LHCN-M2 (cell line): ENCODE data around the gene HBG2. TPM values are rescaled to one million over a fixed set of nuclear protein-coding genes. Genes with fewer than 3 reads are reported as not detected.
A peak's percentile ranks its signal among the peaks of the same experiment; 100 is the strongest.
"Not testable (repeated sequence)": the region's sequence is repeated elsewhere in the genome, so short reads cannot be mapped to it uniquely, and the experiment has no call there.

Experiments used
- DNase-seq: peaks from one replicate; pipeline ENCODE4 v3.0.0-alpha.2; 2012; ENCODE audit warnings: low read depth
- total RNA-seq: library from RNA; depleted of rRNA; stranded (reverse); fragments of >200 nt; gene quantifications from 2 replicates; pipeline ENCODE4 v1.2.3, GENCODE V29; 2014

The HBG2 gene
- total RNA-seq, 1 experiment from 2014 or later = not detected

DNA sequence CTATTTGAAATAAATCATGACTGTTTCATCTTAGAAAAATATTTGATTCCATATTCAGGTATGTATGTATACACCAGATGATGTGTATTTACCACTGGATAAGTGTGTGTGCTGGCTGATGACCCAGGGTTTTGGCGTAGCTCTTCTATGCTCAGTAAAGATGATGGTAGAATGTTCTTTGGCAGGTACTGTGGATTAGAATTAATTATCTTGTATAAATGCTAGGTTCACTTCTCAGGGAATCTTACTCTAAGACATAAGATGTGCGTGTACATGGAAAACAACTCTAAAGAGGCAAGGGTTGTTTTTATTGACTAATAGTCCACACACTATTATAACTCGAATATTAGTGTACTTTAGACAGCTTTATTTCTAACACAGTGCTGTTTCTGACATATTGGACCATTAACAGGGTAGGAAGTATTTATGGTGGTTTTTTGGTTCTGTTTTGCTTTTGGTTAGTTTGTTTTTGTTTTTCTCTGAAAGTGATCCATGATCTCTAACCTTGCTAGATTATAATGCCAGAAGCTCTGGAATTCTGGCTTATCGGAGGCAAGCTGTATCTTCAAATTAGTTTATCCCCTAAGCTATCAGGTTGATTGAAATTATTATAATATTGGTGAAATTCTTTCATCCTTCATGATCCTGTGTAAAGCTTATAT is 3.9 kb downstream of the HBG2 start:
- DNase-seq = no peak

DNA sequence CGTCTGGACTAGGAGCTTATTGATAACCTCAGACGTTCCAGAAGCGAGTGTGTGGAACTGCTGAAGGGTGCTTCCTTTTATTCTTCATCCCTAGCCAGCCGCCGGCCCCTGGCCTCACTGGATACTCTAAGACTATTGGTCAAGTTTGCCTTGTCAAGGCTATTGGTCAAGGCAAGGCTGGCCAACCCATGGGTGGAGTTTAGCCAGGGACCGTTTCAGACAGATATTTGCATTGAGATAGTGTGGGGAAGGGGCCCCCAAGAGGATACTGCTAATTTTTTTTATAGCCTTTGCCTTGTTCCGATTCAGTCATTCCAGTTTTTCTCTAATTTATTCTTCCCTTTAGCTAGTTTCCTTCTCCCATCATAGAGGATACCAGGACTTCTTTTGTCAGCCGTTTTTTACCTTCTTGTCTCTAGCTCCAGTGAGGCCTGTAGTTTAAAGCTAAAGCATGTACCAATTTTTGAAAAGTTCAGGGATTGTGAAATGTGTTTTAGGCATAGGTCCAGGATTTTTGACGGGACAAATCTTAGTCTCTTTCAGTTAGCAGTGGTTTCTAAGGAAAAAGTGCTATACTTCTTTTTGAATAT is 4.7 kb downstream of the HBG2 start, which contains the start of gene HBG1:
TSS of gene HBG1 (minus strand) at position 51 of the 590 bp plus-strand sequence. CDS start 53 bp downstream, outside the sequence.
- DNase-seq = not testable (repeated sequence)

DNA sequence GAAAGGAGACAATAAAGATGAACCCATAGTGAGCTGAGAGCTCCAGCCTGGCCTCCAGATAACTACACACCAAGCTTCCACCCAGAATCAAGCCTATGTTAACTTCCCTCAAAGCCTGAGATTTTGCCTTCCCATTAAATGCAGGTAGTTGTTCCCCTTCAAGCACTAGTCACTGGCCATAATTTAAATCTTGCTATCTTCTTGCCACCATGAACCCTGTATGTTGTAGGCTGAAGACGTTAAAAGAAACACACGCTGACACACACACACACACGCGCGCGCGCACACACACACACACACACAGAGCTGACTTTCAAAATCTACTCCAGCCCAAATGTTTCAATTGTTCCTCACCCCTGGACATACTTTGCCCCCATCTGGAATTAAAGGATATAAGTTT is 6.1 kb downstream of the HBG2 start:
- not testable (repeated sequence) for DNase-seq

DNA sequence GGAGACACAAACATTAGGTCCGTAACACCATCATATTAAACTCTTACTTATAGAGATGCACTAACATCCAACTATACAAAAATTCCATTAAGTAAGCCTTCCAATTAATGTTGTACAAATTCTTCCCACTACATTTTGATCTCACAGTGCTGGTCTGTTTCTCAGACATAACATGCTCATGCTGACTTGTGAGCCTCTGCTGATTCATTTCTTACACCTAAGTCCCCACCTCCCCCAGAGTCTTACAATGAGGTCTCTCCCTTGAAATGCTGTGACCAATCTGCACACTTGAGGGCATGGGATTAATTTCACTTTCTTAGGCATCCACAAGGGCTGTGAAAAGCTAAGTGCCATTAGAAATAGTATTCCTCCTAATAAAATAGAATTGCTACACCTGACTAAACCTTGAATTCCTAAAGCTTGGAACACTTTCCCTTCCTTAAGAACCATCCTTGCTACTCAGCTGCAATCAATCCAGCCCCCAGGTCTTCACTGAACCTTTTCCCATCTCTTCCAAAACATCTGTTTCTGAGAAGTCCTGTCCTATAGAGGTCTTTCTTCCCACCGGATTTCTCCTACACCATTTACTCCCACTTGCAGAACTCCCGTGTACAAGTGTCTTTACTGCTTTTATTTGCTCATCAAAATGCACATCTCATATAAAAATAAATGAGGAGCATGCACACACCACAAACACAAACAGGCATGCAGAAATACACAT is 6.9 kb downstream of the HBG2 start:
- DNase-seq = no peak

DNA sequence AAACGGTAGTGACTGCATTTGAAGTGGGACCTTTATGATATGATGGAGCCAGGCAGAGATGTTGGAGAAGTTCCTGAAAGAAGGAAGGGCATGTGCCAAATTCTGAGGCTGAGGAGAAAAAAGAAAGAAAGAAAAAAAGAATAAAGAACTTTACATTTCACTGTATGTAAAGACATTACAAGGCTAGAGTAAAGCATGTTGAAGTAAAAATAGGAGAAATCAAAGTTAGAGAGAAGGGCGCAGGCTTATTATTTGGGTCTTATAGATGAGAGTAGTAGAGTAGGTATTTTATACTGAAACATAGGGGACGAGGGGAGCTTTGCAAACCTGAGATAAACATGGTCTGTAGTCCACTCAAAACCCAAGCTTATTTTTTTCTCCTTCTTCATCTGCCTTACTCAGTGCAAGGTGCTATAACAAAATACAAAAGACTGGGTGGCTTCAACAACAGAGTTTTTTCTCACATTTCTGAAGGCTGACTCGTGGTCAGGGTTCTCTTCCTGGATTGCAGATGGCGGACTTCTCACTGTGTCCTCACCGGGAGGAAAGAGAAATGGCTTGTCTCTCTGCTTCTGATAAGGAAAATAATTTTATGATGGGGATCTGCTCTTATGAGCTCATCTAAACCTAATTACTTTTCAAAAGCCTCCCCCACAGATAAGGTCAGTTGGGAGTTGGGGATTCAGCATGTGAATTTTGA is 7.7 kb downstream of the HBG2 start:
- DNase-seq = no peak

DNA sequence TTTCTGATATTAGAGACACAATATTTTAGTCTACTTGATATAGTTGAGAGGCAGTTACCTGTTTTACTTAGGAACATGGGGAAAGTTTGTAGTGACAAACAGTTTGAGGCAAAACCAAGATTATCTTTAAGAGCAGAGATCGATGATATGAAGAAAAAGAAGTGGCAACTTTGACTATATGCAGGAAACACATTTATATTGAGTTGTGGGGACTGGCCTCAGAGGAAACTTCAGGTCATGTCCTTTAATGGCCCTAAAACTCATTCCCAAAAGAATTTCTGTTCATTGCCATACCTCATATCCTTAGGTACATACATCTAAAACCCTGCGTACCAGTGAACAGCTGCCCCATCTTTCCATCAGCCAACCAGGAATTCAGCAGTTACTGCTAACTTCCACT is 9.4 kb downstream of the HBG2 start:
- no peak for DNase-seq

DNA sequence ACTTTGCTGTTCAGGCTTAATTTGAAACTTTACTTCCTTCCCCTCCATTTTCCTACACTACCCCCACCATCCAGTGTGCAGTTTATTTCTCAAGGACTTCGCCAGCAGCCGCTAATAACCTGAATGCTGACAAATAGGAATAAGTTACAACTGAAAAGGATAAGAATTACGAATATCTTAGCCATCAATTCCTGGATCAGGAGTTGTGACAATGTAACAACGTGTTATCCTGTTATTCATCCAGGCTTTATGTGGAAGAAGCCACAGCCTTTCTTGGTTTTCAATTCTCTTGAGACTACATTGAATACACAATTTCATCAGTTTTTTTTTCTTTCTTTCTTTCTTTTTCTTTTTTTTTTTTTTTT is 10.8 kb downstream of the HBG2 start:
- DNase-seq = no peak

DNA sequence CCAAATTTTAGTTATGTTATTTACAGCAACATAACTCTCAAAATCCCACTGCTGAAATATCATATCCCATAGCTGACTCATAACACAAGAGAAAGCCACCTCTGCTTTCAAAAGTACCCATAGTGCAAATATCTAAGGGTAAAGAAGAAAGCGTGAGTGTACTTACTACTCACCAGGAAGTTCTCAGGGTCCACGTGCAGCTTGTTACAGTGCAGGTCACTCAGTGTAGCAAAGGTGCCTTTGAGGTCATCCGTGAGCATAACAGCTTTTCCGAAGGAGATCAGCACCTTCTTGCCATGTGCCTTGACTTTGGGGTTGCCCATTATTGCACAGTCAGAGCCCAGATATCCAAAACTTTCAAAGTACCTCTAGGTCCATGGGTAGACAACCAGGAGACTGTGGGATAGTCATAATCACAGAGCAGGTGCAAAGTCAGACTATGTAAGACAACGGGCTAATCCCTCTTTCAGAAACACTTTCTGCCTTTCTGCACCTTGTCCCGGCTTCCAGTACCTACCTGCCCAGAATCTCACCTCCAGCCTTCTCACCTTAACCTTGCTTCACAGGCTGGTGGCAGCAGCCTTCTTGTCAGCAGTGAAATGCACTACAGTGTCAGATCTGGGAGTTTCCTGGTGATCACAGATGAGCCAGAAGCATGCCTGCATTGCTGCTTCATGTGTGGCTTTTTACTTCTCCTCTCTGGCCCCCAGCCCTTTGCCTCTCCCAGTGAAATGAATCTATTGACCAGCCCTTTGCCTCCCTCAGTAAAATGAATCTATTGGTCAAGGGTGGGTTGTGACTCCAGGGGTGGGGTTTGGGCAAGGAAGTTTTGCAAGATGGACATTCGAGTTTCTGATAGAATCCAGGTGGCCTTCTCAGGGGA is 11.4 kb downstream of the HBG2 start:
- peak; percentile 3 for DNase-seq

DNA sequence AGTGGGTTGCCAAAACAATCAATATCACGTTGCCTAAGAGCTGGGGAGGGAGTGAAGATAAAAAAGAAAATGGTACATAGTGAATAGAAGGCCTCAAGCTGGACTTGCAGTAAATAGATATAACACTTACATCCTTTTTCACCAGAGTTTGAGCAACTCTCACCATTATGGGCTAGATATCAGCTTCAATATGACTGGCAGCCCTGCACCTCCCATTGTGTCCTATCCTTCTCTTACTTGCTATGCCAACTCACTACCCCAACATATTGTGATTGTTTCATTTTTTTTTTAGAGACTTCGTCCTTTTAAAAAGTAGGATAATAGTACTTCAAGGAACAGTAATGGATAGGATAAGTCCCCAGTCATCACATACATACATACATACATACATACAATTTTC is 12.4 kb downstream of the HBG2 start:
- no peak for DNase-seq

DNA sequence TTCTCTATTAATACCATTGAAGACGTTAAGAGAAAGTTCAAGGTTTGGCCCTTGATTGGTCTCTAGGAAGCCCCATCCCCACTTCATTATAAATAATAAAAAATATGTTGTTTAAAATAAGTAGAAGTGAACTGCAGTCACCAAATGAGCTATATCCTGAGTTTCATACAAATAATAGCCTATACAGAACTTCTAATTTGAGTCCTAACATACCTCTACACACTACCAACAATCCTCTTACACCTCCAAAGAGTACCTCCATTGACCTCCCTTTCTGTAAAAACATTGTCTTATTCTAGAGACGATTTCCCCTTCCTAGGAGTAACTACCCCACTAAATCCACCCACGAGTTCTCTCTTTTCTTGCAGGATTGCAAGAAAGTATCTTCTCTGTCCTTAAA is 13.1 kb downstream of the HBG2 start:
- DNase-seq = no peak

DNA sequence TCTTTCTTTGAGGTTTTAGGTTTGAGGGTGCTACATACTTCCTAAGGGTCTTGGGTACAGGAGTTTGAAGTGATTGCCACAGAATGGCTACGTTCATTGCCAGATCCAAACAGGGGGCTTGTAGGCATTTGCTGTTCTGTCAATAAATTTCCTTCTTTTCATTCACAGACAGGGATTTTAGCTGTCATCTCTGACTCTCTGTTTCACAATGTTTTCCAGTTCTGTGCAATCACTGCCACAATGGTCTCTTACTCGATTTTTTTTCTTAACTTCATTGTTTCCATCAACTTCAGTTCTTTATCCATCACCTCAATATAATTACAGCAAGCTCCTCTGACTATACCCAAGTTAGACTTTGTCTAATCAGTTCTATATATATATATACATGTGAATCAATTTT is 14.1 kb downstream of the HBG2 start:
- DNase-seq = no peak

DNA sequence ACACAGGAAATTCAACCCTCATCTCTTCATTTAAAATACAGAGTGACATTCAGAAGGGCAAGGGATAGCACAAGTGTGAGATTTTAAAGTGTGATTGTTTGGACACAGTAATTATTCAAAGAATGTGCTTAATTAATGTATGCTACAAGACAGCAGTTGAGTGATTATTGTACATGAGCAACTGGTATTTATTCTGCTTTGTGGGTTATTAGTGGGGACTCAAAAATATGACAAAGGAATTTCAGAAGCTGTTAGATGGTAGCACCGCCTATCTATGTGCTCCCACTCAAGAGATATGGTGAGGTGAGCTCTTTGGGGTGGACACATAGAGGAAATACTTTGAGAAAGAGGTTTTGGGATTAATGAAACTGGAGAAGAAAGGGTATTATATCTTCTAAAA is 14.5 kb downstream of the HBG2 start:
- no peak for DNase-seq

DNA sequence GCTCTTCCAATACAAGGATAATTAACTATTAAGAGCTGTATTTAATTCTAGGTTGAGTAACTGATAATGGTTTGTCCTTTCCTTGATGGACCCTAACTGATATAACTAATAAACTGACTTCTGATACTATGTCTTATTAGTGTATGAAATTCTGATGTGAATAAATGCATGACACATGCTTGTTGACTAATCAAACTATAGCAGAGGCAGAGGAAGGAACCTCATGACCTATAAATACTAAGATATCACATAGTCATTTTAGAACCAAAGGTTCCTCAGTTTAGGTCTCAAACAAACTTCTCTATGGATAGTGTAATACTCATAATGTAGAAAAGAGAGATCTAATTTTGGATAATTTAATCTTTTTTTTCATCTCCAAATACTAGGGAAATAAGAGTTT is 15.5 kb downstream of the HBG2 start:
- no peak for DNase-seq

DNA sequence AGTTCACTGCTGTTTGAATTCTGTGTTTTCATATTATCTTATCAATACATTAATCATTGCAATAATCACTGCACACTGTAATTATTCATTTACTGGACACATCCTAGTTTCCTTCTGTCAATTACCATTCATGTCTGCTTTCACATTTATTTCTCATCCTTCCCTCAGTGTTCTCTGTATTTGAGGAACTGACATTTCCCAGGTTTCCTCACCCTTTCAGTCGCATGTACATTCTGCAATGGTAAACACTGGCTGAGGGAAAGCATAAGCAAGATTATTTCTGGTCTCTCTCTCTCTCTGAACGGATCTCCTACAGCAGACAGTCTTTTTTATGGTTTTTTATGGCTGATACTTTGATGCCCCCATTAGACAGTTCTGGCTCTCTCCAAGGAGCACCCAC is 16.1 kb downstream of the HBG2 start:
- DNase-seq = no peak

DNA sequence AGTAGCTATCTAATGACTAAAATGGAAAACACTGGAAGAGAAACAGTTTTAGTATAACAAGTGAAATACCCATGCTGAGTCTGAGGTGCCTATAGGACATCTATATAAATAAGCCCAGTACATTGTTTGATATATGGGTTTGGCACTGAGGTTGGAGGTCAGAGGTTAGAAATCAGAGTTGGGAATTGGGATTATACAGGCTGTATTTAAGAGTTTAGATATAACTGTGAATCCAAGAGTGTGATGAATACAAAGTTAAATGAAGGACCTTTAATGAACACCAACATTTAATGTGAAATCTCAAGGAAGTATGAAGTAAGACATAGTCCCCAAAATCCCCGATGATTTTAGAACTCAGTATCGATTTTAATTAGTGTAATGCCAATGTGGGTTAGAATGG is 17.2 kb downstream of the HBG2 start:
- DNase-seq = no peak

DNA sequence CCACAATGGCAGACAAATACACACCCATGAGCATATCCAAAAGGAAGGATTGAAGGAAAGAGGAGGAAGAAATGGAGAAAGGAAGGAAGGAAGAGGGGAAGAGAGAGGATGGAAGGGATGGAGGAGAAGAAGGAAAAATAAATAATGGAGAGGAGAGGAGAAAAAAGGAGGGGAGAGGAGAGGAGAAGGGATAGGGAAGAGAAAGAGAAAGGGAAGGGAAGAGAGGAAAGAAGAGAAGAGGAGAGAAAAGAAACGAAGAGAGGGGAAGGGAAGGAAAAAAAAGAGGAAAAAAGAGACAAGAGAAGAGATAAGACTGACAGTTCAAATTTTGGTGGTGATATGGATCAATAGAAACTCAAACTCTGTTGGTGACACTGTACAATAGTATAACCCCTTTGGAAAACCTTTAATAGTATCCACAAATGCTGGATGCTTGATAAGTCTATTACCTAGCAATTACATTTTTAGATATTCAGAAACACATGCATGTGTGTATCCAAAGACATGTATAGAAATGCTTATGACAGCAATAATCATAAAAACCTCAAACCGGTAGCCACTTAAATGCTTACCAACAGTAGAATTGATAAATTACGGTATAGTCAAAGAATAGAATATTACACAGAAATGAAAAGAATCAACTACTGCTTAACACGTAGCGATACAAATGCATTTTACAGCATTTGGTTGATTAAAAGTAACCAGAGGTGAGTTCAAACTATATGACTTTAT is 19.1 kb downstream of the HBG2 start:
- DNase-seq = no peak

DNA sequence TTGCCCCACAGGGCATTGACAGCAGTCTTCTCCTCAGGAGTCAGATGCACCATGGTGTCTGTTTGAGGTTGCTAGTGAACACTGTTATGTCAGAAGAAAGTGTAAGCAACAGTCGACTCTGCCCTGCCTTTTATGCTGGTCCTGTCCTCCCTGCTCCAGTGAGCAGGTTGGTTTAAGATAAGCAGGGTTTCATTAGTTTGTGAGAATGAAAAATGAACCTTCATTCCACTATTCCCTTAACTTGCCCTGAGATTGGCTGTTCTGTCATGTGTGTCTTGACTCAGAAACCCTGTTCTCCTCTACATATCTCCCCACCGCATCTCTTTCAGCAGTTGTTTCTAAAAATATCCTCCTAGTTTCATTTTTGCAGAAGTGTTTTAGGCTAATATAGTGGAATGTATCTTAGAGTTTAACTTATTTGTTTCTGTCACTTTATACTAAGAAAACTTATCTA is 20.2 kb downstream of the HBG2 start, which contains the start of gene HBD:
TSS of gene HBD (minus strand) at position 103 of the 454 bp plus-strand sequence. CDS start at position 53, 50 bp downstream.
- DNase-seq = peak; percentile 11

DNA sequence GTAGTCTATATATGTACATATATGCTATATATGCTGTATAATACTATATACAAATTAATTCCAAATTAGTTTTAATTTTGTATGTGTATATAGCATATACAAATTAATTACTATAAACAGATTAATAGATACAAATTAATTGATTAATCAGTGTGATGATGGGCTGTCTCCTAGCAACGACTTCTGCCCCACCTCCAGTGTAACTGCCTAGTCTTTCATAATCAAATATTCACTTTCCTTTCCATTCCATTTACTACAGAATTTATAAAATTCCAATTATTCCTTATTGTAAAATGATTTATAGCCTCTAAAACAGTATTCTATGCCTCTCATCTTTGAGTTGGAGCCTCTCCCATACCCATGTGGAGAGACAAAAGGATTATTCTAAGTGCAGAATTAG is 21.3 kb downstream of the HBG2 start:
- no peak for DNase-seq

DNA sequence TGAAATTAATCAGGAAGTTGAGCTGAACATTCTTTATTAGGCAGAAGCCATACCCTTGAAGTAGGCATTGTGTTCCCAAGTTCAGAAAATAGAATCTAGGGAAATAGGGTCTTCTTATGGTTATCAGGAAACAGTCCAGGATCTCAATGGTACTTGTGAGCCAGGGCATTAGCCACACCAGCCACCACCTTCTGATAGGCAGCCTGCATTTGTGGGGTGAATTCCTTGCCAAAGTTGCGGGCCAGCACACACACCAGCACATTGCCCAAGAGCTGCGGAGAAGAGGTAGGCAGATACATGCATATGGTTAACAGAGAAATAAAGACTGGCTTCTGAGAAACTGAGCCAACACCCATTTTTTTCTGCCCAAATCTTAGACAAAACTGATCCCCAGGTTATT is 21.8 kb downstream of the HBG2 start:
- DNase-seq = no peak

DNA sequence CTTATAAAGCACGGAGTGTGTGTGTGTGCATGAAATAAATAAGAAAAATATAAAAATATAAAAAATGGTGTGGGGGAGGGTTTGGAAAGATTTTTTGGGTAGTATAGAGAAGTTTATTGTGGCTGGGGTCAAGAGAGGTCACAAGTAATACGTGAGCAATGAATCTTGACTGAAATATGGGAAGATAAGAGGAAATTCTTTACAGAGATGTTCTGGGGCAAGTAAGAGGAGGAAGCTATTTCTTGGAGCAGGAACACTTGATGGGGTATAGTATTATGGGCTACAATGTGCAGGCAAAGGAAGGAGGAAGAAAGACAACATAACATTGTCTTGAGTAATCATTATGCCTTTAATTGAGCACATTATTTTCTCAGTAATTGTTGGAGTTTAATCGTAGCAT is 22.4 kb downstream of the HBG2 start:
- no peak for DNase-seq
